Measurements from ENCODE around the gene PRLR.
A peak's percentile ranks its signal among the peaks of the same experiment; 100 is the strongest.
"Not testable (repeated sequence)": the region's sequence is repeated elsewhere in the genome, so short reads cannot be mapped to it uniquely, and the experiment has no call there.

PRLR gene

DNA sequence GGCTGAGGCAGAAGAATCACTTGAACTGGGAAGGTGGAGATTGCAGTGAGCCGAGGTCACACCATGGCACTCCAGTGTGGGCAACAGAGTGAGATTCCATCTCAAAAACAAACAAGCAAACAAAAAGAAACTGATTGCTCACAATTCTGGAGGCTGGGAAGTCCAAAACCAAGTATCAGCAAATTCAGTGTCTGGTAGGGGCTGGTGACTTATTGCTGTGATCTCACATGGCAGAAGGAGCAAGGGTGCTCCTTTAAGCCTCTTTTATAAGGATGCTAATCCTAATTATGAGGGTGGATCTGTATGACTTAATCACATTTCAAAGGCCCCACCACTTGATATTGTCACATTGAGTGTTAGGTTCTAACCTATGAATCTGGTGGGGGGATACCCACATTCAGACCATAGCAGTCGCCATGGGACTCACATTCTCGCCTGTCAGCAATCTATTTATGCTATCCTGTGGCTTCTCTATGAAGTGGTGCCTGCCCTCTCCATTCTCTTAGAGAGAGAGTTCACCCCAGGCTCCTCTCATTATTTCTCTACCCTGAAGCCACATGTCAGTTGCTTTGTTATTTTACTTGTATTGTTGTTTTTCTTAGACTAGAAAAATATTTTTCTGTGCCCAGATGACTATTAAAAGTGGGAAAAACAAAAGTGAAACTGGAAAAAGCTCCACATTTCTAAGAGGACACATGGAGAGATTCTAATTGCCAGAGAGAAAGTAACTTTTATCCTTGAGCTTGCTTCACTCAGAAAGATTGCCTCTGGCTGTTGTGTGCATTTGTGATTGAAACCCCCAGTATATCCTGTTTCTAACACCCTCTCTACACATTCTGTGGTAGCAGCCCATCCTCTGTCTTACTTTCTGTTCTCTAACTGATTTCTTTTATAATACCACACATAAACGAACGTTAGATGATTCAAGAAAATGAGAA, 18.8 kb upstream of the PRLR start:
- Histone ChIP-seq H3K9me3 (replicated peaks in 1 of 11) (peaks cover 20 to 34% (median 24%) of the 10 kb centered on the region in 11 experiments), H4K20me1 (no peaks in the 10 kb centered on the region), H3K4me3 (no peak overlapping the region), H3K4me2 (peak overlapping the region in 8 of 11 experiments; percentile 16 to 45 (median 28); a peak in 12 of 22 replicates), H3K9ac (0 out of 22 replicates have a peak overlapping the region, but pooled peaks of 1 of the 11 experiments have one; percentile 7), H3K27me3 (no peaks in the 10 kb centered on the region), H3K4me1 (peaks cover 0 to 7% (median 0%) of the 10 kb centered on the region in 10 experiments; a peak in 3 of 20 replicates), H3K36me3 (no peaks in the 10 kb centered on the region), H3K27ac (peak overlapping the region in 6 of 11 experiments; percentile 10 to 47 (median 26); a peak in 6 of 22 replicates)
- TF ChIP-seq Cebpa-rat (IDR thresholded peaks at IDR 0.05), result no peak

GRCh38 chr5:35247648-35248034, 17.4 kb upstream of the PRLR start:
- Histone ChIP-seq H3K27ac (no peak overlapping the region), H3K4me1 (peaks cover 0 to 7% (median 0%) of the 10 kb centered on the region in 10 experiments; a peak in 3 of 20 replicates), H3K4me2 (no peak overlapping the region), H3K4me3 (no peak overlapping the region), H3K9ac (no peak overlapping the region), H3K27me3 (no peaks in the 10 kb centered on the region), H4K20me1 (no peaks in the 10 kb centered on the region), H3K9me3 (replicated peaks in 1 of 11) (peaks cover 6 to 19% (median 9%) of the 10 kb centered on the region in 11 experiments), H3K36me3 (no peaks in the 10 kb centered on the region)
- TF ChIP-seq Cebpa-rat (IDR thresholded peaks at IDR 0.05), result no peak

- H3K27me3 ChIP-seq, result no peaks in the 10 kb centered on the region
- no peak overlapping the region for H3K27ac ChIP-seq
- H4K20me1 ChIP-seq, result no peaks in the 10 kb centered on the region
- H3K4me1 ChIP-seq, result peaks cover 0 to 7% (median 0%) of the 10 kb centered on the region in 10 experiments; a peak in 3 of 20 replicates
- no peak overlapping the region for H3K4me3 ChIP-seq
- H3K4me2 ChIP-seq, result no peak overlapping the region
- no peaks in the 10 kb centered on the region for H3K36me3 ChIP-seq
- no peak overlapping the region for H3K9ac ChIP-seq
- H3K9me3 ChIP-seq (replicated peaks in 1 of 11), result peaks cover 0 to 13% (median 3%) of the 10 kb centered on the region in 11 experiments; a peak in 11 of 22 replicates
- no peak for TF ChIP-seq Cebpa-rat (IDR thresholded peaks at IDR 0.05)
These were observed 16.8 kb upstream of the PRLR start for GRCh38 chr5:35246900-35247647.

GRCh38 chr5:35246411-35246810, 16.1 kb upstream of the PRLR start:
- Histone ChIP-seq H3K36me3 (no peaks in the 10 kb centered on the region), H3K9me3 (replicated peaks in 1 of 11) (peaks cover 0 to 8% (median 0%) of the 10 kb centered on the region in 11 experiments; a peak in 3 of 22 replicates), H3K4me2 (no peak overlapping the region), H3K27ac (no peak overlapping the region), H3K27me3 (no peaks in the 10 kb centered on the region), H3K4me3 (no peak overlapping the region), H3K4me1 (peaks cover 0 to 7% (median 0%) of the 10 kb centered on the region in 10 experiments; a peak in 3 of 20 replicates), H3K9ac (no peak overlapping the region), H4K20me1 (no peaks in the 10 kb centered on the region)
- TF ChIP-seq Cebpa-rat (IDR thresholded peaks at IDR 0.05), result no peak

- H3K27me3 ChIP-seq; H4K20me1 ChIP-seq; H3K4me3 ChIP-seq; H3K36me3 ChIP-seq; H3K9me3 ChIP-seq (replicated peaks in 1 of 11); H3K4me1 ChIP-seq; H3K9ac ChIP-seq; H3K27ac ChIP-seq; H3K4me2 ChIP-seq: not testable (repeated sequence)
These were observed 15.1 kb upstream of the PRLR start for GRCh38 chr5:35245371-35245770.

- no peaks in the 10 kb centered on the region for H4K20me1 ChIP-seq
- peaks cover 0 to 2% (median 0%) of the 10 kb centered on the region in 10 experiments; a peak in 3 of 20 replicates for H3K4me1 ChIP-seq
- H3K36me3 ChIP-seq, result no peaks in the 10 kb centered on the region
- H3K9me3 ChIP-seq (replicated peaks in 1 of 11), result peaks cover 0 to 8% (median 0%) of the 10 kb centered on the region in 11 experiments; a peak in 3 of 22 replicates
- H3K9ac ChIP-seq, result no peak overlapping the region
- H3K27ac ChIP-seq, result no peak overlapping the region
- no peak overlapping the region for H3K4me2 ChIP-seq
- no peak overlapping the region for H3K4me3 ChIP-seq
- H3K27me3 ChIP-seq, result no peaks in the 10 kb centered on the region
- no peak for TF ChIP-seq Cebpa-rat (IDR thresholded peaks at IDR 0.05)
These were observed 13.9 kb upstream of the PRLR start for GRCh38 chr5:35244171-35244570.

- no peaks in the 10 kb centered on the region for H3K27me3 ChIP-seq
These were observed 12.5 kb upstream of the PRLR start for GRCh38 chr5:35242702-35243258.

DNA sequence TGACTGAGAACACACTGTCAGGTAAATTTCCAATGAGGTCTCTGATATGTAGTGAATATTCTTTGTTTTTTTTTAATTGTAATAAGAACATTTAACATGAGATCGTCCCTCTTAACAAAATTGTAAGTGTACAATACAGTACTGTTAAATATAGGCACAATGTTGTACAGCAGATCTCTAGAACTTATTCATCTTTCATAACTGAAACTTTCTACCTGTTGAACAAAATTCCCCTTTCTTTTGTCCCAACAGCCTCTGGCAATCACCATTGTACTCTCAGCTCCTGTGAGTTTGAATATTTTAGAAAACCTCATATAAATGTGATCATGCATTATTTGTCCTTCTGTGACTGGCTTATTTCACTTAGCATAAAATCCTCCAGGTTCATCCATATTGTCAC, 10.6 kb upstream of the PRLR start:
- H3K9me3 ChIP-seq (replicated peaks in 1 of 11), result no peaks in the 10 kb centered on the region

More at GRCh38 chr5:35242702-35243258, 12.5 kb upstream of the PRLR start:
- Histone ChIP-seq H3K27ac (no peak overlapping the region), H4K20me1 (no peaks in the 10 kb centered on the region), H3K4me1 (no peaks in the 10 kb centered on the region), H3K9me3 (replicated peaks in 1 of 11) (no peaks in the 10 kb centered on the region), H3K4me2 (no peak overlapping the region), H3K36me3 (no peaks in the 10 kb centered on the region), H3K9ac (no peak overlapping the region), H3K4me3 (no peak overlapping the region)
- no peak for TF ChIP-seq Cebpa-rat (IDR thresholded peaks at IDR 0.05)

More for the DNA sequence above, 10.6 kb upstream of the PRLR start:
- no peak for TF ChIP-seq Cebpa-rat (IDR thresholded peaks at IDR 0.05)
- H3K9ac ChIP-seq, result no peak overlapping the region
- no peaks in the 10 kb centered on the region for H3K36me3 ChIP-seq
- no peak overlapping the region for H3K4me2 ChIP-seq
- no peaks in the 10 kb centered on the region for H3K27me3 ChIP-seq
- H3K27ac ChIP-seq, result no peak overlapping the region
- H3K4me1 ChIP-seq, result no peaks in the 10 kb centered on the region
- H4K20me1 ChIP-seq, result no peaks in the 10 kb centered on the region
- no peak overlapping the region for H3K4me3 ChIP-seq

All from BLaER1 treated with 17β-estradiol and CSF1 and Interleukin-3, amounts not matched to agents 10 nM and 100 nM (cell line).